Skeletal muscle cell (primary cell): ENCODE data around the gene LRRN4.
"Not testable (repeated sequence)": the region's sequence is repeated elsewhere in the genome, so short reads cannot be mapped to it uniquely, and the experiment has no call there.

Experiments used
- DNase-seq: peaks from one replicate; pipeline ENCODE4 v3.0.0-alpha.2; 2010; ENCODE audit warnings: low read depth
- H3K4me3 ChIP-seq: 2 replicates; pipeline ENCODE4 v1.5.1; 2011; ENCODE audit warnings: low read depth, mild to moderate bottlenecking, control low read depth, low read length, moderate library complexity

LRRN4 gene

DNA sequence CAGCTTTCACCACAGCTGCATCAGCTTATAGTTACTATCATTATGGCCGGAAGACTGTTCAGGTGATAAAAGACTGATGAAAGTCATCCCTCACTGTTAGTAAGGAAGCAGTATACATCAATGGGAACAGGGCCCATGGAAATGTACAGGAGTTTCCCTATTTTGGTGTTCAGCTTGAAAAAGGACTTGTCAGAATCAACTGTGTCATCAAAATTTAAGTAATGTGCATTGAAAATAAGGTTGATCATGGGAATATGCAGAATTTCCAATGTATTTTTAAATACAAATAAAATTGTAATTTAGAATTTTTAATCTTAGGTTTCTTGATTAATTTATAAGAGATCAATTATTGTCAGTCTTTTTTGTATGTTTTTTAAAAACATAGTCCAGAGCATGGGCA is 16.8 kb downstream of the LRRN4 start:
- H3K4me3 ChIP-seq: no peak overlapping the region
- DNase-seq: no peak

DNA sequence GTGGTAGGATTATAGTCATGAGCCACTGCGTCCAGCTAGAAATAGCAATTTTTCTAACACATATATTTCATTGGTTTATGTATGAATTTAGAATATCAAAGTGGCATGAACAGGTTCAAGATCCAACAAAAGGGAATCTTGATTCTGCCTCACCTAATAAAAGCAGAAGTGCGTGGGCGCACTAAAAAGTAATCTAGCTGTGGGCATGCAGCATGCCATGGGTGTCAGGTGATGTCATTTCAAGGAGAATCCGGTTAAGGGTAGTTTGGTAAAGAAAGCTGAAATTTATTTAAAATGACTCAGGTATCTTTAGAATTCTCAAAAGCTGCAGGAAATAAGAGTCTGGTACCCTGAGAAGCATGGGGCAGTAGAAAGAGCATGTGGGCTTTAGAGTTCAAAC is 17.6 kb downstream of the LRRN4 start:
- no peak overlapping the region for H3K4me3 ChIP-seq
- DNase-seq: no peak

DNA sequence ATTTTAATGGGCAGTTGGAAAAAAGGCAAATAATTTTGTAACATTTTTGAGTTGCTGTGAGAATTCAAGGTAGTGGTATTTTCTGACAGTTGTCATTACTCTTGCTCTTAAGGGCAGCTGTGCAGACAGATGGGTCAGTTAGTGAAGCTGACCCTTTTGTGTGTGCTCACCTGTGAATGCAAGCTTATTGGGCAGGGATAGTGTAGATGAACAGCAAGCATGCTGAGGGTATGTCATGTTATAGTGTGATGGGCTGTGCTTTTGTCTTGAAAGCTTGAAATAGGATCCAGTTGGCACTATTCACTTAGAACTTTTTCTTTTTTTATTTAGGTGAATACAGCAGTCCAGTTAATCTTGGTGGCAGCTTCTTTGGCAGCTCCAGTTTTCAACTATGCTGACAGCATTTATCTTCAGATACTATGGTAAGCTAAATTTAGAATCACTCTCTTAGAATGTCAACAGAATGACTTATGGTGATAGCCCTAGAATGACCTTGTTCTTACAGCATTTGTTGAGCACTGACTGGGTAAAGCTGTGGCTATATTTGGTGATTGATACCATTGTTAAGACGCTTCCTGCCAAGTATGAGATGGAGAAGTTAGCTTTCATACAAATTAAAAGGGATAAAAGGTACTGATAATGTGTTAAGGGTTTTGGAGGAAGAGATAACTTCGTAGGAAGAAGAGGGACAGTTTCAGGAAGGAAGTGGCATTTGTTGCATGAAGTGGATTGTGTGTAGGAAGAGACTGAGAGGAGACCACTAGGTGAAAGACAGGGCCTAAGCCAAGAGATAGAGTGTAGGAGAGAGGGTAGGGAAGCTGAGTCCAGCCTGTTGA is 19.5 kb downstream of the LRRN4 start:
- no peak overlapping the region for H3K4me3 ChIP-seq
- DNase-seq: no peak

DNA sequence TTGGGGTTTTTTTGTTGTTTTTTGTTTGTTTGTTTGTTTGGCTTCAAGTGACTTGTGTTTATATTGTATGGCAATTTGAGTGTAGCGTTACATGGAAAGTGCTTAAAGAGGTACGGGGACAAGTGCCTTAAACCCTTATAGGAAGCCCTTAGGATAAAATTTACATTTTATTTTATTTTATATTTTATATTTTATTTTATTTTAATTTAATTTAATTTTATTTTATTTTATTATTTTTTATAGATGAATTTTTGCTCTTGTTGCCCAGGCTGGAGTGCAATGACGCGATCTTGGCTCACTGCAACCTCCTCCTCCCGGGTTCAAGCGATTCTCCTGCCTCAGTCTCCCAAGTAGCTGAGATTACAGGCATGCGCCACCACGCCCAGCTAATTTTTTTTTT is 21.0 kb downstream of the LRRN4 start:
- not testable (repeated sequence) for H3K4me3 ChIP-seq, DNase-seq

DNA sequence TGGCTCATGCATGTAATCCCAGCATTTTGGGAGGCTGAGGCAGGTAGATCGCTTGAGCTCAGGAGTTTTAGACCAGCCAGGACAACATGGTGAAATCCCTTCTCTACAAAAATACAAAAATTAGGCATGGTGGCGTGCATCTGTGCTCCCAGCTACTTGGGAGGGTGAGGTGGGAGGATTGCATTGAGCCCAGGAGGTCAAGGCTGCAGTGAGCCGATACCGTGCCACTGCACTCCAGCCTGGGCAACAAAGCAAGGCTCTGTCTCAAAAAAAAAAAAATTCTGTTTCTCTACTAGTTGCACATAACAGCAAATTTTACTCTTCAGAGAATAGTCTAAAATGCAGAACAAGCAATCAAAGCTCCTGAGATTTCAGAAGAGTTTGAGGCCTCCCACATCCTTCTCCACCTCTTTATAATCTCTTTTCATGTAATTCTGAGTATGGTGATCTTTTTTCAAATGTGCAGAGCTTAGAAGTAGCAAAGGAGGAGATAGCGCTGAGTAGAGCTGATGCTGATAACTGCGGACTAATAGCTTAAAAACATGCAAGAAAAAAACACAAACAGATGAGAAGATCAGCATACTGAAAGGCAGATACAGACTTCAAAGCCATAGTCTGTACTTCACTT is 23.3 kb downstream of the LRRN4 start:
- no peak overlapping the region for H3K4me3 ChIP-seq
- no peak for DNase-seq

DNA sequence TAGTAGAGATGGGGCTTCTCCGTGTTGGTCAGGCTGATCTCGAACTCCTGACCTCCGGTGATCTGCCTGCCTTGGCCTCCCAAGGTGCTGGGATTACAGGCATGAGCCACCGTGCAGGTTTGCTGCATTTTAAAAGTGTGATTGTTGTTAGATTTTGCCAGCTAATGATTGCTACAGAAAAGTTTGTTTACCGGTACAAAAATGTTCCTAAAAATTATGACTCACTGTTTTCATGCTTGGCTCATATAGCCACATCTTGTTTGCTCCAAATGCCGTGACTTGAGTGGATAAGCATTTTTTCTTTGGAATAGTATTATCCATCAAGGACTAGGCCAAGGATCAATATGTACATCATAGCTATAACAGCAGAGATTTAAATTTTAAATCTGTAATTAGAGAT is 24.3 kb downstream of the LRRN4 start:
- no peak overlapping the region for H3K4me3 ChIP-seq

DNA sequence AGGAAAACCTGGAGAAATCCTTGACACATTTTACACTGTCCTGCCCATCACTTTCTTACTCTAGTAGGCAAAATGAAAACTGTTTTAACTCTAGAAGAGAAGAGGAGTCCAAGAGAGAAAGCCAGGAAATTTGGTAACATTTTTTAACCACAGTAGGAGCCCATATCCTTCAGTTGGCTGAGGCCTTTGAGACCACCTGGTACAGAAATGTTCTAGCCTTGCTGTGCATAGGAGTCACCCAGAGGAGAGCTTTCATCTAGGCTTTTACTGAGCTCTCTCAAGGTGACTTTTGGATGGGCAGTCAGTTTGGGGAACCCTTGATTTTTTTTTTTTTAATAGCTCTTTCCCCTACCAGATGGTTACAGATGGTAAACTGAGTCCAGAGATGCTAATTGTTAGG is 25.0 kb downstream of the LRRN4 start:
- DNase-seq: no peak
- H3K4me3 ChIP-seq: no peak overlapping the region

More for the DNA sequence above, 24.3 kb downstream of the LRRN4 start:
- DNase-seq: no peak

DNA sequence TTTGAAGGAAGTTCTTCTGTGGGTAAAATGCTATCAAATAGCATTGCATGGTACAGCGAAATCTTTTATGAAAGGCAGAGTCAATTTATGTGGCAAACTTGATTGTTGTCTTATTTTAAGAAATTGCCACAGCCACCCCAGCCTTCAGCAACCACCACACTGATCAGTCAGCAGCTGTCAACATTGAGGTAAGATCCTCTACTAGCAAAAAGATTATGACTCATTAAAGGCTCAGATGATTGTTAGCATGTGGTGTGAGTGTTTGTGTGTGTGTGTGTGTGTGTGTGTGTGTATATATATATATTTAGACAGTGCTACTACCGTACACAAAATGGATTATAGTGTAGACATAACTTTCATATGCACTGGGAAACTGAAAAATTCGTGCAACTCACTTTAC is 27.8 kb downstream of the LRRN4 start:
- no peak for DNase-seq
- H3K4me3 ChIP-seq: no peak overlapping the region

DNA sequence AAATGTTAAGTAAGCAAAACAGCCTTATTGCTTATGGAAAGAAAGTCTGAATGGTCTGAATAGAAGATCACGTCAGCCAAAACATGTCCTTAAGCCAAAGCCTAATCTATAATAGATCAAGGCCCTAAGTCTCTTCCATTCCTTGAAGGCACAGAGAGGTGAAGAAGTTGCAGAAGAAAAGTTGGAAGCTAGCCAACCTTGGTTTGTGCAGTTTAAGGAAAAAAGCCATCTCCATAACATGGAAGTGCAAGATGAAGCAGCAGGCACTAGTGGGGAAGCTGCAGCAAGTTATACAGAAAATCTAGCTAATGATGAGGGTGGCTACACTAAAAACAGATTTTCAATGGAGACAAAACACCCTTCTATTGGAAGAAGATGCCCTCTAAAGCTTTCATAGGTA is 29.1 kb downstream of the LRRN4 start:
- DNase-seq: no peak
- H3K4me3 ChIP-seq: no peak overlapping the region

DNA sequence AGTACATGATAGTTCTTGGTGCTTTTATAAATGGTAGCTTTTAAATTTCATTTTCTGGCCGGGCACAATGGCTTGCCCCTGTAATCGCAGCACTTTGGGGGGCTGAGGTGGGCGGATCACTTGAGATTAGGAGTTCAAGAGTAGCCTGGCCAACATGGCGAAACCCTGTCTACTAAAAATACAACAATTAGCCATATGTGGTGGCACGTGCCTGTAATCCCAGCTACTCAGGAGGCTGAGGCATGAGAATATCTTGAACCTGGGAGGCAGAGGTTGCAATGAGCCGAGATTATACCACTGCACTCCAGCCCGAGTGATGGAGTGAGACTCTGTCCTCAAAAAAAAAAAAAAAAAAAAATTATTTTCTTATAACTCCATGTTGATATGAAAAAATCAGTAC is 36.0 kb downstream of the LRRN4 start:
- no peak for DNase-seq
- no peak overlapping the region for H3K4me3 ChIP-seq

DNA sequence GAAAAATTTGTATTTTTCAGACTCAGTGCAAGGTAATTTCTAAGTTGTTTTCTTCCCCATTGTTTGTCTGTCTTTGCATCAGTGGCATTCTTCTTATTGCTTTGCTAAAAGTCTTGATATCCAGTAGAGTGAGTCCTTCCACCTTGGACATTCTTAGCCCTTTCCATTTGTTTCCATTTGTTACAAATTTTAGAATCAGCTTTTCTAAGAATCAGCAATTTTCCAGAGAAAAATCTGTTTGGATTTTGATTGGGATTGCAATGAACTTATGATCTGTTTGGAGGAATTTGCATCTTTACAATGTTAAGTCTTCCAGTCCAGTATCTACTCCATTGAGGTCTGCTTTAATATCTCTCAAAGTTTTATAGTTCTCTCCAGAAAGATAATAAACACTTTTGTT is 36.4 kb downstream of the LRRN4 start:
- no peak for DNase-seq

DNA sequence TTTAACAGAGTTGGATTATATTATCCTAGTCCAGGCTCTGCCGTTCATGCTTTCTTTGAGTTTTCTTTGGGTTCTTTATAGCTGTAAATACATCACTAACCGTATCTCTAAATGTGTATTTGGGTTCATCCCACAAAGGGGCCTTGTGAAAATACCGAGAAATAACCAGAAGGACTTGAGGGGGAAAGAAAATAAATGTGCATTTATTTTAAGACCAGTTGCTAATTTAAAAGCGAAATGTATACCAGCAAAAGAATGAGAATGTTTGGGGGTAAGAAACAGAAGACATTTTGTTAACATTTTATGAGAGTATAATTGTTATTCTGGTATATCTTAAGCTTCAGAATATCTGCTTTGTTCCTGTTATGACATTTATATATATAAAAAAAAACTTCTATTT is 38.9 kb downstream of the LRRN4 start:
- no peak for DNase-seq
- no peak overlapping the region for H3K4me3 ChIP-seq

More for the DNA sequence above, 36.4 kb downstream of the LRRN4 start:
- no peak overlapping the region for H3K4me3 ChIP-seq

DNA sequence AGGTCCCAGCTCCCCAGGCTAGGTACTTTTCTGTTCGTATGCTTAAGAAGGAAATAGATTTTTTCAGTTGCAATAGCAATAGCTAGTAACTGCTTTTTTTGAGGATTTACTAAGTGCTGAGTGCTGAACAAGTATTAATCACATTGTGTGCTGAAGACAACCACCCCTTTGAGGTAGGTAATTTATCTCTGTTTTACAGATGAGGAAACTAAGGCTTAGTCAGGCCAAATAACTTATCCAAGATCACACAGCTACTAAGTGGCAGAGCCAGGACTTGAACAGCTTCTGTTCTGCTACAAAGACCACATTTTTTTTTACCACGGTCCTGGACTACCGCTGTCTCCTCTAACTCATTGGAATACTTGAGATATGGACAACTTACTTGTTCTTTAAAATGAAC is 39.8 kb downstream of the LRRN4 start:
- DNase-seq: no peak
- H3K4me3 ChIP-seq: no peak overlapping the region

DNA sequence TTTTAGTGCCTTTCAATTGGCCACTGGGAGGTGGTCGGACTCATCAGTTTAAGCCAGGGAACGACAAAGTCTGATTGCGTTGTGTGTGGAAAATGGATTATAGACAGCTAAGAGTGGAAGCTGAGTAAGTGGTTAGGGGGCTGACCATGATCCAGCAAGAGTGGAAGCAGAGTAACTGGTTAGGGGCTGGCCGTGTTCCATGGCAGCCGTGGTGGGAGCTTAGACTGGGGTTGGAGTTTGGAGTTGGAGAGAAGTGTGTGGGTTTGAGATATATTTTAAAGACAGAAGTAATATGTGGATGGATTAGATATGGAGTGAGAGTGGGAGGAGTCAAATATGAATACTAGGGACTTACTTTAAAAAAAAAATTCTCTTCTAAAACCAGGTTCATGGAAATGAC is 41.7 kb downstream of the LRRN4 start:
- DNase-seq: no peak

DNA sequence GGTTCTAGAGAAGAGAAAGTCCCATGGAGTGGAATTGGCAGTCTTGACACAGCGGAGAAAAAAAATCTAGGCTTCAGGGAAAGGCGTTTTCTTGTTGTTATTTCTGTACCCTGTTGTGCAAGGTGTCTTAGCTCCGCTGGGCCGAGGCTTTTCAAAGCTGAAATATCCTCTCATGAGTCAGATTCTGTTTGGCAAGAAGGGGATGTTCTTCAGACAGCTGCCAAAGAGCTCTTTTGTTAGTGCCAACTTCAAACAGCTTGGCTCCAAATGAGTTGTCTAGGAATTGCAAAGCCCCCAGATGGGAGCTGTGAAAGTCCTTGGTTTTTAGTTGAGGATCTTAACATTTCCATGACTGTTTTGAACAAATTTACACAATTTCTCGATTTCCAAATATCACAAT is 45.6 kb downstream of the LRRN4 start:
- peak overlapping the region; percentile 80 for H3K4me3 ChIP-seq
- DNase-seq: peak; percentile 90

More for the DNA sequence above, 41.7 kb downstream of the LRRN4 start:
- H3K4me3 ChIP-seq: no peak overlapping the region

DNA sequence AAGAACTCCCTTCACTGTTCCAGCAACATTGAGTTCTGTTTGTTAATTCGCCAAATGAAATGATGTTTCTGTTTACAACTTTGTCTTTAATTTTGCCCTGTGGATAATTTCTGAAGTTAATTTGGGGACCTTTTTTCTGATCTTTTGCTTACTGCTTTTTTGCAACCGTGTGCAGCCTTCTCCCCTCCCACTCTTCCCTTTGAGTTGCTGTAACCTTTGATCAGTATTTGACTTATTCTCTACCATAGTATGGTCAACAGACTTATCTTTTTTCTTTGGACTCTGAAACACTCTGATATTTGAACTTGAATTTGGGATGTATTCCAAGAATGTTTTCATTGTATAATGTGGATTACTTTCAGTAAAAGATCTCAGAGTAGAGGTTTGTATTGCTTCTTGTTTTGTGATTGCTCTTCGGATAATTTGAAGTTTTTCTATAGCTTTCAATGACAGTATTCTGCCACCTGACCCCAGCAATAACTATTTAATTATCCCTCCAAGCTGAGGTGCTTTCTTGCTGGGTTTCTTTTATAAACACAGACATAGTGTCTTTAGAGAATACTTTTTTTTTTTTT is 46.2 kb downstream of the LRRN4 start:
- peak overlapping the region; percentile 80 for H3K4me3 ChIP-seq
- no peak for DNase-seq

DNA sequence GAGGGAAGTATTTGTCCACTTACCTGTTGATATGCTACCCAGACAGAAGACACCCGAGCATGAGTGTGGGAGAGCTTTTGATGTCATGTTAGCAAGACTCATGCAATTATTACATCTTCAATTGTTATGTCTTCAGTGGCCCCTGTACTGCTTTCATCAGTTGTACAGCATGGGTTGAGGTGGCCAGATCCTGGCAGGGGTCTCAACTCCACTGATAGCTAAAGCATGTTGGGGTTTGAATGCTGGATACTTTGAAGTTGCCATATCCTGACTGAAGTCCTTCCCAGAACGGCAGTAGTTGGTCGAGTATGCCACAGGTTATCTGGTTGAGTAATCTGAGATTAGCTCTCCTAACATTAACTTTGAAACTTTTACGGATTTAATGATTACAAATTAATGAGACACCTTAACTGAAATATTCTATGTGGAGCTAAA is 46.7 kb downstream of the LRRN4 start:
- DNase-seq: no peak
- peak overlapping the region; percentile 80 for H3K4me3 ChIP-seq

DNA sequence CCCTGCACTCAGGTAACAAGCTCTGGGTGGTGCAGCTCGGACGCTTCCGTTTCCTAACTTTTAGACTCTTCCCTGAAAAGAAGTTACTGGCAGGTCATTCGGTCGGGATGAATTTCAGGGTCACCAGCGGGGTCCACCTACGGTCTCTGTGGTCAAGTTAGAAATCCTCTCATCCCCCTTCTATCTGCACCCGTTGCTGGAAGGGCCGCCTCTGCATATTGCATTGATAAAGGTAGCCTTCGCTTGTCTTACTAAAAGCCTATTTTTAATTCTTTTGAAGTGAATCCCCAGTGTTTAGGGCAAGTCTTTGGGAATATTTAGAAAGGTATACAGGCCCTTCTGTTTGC is 47.3 kb downstream of the LRRN4 start:
- peak overlapping the region; percentile 80 for H3K4me3 ChIP-seq
- DNase-seq: no peak

DNA sequence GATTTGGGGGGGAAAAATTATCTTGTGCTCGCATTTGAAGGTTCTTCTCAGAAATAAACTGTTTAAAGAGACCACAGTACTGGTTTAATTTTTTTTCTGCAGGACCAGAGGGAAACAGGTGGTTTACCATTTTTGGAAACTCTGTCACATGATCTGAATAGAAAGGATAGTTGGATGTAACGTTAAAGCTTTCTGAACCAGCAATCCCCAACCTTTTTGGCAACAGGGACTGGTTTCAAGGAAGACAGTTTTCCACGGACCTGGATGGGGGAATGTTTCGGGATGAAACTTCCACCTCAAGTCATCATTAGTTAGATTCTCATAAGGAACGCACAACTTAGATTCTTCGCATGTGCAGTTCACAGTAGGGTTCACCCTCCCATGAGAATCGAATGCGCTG is 53.0 kb downstream of the LRRN4 start:
- no peak for DNase-seq
- H3K4me3 ChIP-seq: no peak overlapping the region

DNA sequence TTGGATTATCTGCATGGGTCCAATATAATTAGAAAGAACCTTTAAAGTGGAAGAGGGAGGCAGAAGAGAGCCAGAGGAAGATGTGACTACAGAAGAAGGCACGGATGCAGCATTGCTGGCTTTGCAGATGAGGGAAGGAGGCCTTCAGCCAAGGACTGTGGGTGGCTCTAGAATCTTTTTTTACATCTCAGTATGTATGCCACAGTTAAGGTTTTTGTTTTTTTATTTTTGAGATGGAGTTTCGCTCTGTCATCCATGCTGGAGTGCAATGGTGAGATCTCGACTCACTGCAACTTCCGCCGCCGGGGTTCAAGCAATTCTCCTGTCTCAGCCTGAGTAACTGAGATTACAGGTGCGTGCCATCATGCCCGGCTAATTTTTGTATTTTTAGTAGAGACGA is 54.1 kb downstream of the LRRN4 start:
- no peak for DNase-seq
- no peak overlapping the region for H3K4me3 ChIP-seq

DNA sequence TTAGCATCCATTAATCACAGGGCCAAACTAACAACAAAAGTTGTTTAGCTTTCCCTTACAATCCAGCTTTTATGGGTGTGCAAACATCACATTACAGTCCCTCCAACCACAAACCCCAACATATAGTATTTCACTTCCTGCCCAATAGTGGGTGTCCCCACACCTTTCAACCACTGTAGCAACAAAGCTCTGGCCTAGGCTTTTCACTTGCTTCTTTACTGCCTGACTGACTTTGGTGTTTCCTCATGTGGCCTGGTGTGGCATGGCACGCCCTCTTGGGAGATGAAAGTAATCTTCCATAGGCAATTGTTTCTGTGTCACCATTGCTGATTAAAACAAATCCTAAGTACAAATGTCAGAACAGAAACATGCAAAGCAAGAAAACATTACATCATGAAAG is 57.1 kb downstream of the LRRN4 start:
- no peak overlapping the region for H3K4me3 ChIP-seq
- DNase-seq: no peak
